GM21423 (cell line): Measurements from ENCODE around the gene IFT81.
"Not testable (repeated sequence)": the region's sequence is repeated elsewhere in the genome, so short reads cannot be mapped to it uniquely, and the experiment has no call there.

Experiments used
- ATAC-seq: cut with Tn5 transposase; IDR thresholded peaks from one replicate; pipeline ENCODE4 v1.9.1; 2021; ENCODE audit warnings: mild to moderate bottlenecking, moderate library complexity; ENCODE audit not compliant: unreplicated experiment

IFT81 gene

DNA sequence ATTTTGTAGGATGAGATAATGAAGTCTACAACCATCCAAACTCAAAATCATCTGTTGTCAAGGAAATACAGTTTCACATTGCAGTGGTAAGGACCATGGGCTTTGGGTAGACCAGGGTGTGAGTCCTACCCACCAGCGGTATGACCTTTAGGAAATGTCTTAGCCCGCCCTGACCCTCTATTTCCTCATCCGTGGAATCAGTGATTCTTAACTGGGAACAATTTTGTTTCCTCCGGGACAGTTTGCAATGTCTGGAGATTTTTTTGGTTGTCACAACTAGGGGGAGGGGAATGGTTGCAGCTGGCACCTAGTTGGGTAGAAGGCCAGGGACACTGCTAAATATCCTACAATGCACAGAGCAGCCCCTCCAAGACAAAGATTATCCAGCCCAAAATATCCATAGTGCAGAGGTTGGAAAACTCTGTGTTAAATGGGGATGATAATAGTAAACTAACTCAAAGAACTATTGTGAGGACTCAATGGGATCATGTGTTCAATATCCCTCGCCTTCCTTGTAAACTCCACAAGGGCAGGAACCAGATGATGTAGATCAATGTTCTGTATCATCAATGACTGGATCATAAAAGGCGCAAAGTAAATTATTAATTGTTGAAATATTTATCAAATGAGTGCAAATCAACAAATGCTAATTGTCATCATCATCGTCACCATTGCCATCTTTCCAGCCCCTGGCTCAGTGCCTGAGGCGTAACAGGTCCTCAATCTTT lies 15.7 kb upstream of the IFT81 start:
- ATAC-seq, result no peak

DNA sequence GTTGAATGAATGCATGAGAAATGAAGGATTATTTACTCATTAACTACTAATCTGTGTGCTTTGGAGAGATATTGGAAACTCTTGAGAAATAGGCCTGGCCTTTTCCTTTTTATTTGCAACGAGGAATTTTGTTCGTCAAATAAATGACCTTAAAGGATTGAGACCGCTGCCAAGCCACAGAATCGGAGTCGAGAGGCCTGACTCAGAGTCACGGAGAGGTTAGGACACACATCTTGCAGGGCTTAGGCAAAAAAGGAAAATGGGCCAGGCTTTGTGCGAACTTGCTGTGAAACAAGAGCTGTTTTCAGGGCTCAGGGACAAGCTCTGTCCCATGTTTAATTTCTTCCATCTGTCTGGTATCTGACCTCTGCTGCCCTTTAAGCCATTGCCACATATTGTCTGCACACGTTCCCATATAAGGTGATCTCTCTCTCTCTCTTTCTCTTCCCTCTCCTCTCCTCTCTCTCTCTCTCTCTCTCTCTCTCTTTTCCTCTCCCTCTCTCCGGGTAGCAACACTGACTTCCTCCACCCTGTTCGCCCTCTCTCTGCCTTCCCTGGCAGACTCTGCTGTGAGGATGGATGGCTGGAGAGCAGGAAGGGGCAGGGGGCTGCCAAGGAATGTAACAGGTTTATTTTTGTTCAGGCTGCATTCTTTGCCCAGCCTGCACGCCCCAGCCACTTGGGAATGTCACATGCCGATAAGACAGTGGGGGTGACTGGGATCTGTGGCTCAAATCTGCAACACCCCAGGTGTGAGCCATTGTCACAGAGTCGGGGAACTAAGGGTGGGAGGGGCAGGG lies 14.9 kb upstream of the IFT81 start:
- no peak for ATAC-seq

DNA sequence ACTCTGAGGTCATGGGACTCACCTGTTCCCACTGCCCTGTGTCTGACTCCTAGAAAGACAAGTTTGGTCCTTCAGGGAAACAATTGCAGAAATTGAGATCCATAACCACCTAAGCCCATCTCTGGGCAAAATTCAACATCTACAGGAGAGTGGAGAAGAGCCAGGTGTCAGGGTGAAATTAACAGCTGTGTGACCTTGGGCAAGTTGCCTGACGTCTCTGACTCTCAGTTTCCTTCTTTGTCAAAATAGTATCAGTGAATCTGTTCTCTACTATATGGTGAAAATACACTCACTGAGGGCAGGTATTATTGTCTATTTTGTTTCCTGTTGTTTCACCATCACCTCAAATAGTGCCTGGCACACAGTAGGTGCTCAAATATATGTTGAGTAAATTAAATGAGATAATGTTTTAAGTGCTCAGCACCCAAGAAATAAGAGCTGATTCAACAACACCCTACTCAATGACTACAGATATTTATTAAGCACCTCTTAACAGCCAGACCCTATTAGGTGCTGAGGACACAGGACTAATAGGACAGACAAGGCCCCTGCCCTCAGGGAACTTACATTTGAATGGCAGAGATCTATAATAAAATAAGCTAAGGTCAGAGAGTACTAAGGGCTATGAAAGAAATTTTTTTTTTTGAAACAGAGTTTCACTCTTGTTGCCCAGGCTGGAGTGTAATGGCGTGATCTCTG lies 14.2 kb upstream of the IFT81 start:
- no peak for ATAC-seq

DNA sequence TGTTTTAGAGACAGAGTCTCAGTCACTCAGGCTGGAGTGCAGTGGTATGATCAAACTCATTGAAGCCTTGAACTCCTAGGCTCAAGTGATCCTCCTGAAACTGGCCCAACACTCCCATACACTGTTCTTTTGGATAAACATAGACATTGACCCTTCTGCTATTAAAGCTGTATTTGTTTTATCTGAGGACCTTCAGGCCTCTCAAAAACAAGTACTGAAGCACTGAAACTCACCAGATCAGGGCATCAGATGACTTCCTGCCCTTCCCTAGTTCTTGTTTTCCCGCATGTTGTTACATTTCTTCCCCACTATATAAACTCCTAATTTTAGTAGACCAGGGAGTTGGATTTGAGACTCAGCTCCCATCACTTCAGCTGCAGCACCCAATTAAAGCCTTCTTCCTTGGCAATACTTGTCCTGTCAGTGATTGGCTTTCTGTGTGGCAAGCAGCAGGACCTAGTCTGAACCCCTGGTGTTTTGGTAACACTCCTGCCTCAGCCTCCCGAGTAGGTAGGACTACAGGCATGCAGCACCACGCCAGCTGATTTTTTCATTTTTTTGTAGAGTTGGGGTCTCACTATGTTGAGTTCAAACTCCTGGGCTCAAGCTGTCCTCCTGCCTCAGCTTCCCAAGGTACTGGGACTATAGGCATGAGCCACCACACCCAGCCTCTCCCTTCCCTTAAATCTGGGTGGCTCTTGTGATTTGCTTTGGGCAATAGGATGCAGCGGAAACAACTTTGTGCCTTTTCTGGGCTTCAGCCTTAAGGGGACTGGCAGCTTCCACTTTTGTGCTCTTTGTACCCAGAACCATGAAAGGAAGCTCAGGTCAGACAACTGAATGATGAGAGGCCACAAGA lies 12.5 kb upstream of the IFT81 start:
- no peak for ATAC-seq

DNA sequence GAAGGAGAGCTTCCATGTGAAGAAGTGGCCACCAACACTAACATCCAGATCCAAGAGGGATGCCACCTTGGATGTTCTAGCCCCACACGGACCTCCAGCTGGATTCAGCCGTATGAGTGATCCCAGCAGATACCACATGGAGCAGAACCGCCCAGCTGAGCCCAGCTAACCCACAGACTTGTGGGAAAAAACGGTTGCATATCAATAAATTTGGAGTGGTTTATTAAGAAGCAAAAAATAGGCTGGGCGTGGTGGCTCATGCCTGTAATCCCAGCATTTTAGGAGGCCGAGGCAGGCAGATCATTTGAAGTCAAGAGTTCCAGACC lies 11.9 kb upstream of the IFT81 start:
- no peak for ATAC-seq

DNA sequence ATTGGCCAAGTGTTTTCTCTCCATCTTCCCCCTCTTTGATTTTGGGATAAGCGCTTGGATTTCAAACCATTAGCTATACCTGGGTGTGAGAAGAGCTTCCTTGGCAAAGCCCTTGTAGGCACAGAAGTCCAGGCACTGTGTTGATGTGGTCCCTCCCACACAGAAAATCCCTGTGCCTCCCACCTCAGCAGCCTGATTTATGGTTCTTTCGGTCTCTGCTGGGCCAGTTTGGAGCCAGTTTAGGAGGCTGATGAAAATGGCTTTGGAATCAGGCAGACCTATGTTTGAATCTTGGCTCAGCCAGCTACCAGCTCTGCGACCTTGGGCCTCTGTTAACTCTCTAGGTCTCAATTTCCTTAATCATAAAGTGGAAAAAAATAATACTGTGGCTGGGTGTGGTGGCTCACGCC lies 9.6 kb upstream of the IFT81 start:
- no peak for ATAC-seq

DNA sequence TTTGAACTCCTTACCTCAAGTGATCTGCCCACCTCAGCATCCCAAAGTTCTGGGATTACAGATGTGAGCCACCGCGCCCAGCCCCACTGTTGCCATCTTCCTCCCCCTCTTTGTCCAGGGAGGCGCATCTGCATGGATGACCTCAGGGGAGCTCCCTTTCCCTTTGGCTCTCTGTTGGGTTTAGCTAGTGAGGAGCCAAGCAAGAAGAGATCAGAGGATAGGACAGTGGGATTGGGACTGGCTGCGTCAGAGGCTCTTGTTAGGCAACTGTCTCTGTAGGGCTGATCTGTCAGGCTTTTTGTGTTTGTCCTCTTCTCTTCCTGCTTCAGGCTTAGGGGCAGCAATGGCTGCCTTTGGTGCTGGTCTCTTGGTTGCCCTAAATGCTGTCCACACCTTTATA lies 8.5 kb upstream of the IFT81 start:
- ATAC-seq, result no peak

DNA sequence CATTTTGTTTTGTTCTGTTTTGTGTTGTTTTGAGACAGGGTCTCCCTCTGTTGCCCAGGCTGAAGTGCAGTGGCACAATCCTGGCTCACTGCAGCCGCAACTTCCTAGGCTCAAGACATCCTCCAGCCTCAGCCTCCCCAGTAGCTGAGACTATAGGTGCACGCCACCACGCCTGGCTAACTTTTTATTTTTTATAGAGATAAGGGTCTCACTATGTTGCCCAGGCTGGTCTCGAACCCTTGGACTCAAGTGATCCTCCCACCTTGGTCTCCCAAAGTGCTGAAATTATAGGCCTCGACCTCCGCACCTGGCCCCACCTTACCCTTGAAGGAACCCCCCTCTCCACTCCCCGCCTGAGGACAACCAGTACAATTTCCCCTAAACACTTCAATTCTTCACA lies 7.5 kb upstream of the IFT81 start:
- ATAC-seq, result no peak

DNA sequence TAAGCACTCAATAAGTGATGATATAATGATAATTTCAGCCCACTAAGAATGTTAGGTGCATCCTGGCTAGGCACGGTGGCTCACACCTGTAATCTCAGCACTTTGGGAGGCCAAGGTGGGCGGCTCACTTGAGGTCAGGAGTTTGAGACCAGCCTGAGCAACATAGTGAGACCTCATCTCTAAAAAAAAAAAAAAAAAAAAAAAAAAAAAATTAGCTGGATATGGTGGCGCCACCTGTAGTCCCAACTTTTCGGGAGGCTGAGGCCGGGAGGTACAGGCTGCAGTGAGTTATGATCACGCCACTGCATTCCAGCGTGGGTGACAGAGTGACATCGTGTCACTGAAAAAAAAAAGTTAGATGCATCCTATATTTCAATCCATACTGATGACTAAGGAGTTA lies 6.9 kb upstream of the IFT81 start:
- not testable (repeated sequence) for ATAC-seq

DNA sequence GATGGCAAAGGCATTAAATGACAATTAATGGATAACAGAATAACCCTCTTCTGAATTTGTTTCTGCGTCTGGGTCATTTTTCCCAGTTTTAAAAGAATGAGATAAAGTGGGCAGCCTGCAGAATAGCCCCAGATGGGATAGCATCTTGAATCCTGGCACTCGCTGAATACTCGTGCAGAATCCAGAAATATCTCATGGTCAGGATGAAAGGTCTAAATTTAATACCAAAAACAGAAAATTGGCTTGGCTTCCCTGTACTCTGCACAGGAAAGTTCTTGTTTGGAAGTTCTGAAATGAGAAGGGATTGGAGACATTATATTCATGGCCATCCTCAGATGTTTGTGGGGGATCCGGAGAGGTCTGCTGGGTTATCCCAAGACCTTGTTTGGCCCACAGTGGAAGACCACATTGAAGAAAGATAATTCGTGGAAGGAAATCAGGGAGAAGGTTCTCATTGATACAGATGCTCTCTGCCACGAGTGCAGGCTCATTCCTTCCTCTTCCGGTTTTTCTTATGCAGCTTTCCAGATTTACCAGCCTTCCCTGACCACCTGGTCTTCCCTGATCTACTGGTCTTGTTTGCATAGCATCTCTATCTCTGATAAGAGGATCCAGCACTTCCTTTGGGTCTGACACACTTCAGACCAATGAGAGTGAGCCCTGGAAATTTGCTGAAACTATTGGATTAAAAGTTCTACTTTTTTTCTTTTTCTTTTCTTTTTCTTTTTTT lies 6.0 kb upstream of the IFT81 start:
- ATAC-seq, result no peak

DNA sequence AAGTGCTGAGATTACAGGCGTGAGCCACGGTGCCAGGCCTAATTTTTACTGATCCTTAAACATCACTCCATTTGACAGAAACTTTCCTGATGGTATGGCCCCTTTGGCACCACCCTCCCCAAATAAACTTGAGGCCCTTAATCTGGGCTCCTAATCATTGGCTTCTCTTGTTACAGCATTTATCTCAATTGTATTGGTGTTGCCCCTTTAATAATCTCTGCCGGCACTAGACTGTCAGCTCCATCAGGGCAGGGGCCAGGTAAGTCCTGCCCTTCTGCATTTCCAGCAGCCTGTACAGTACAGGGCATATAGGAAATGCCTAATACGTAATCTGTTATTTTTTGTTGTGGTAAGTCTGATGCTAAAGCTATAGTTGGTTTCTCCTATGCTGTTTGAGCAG lies 1.2 kb upstream of the IFT81 start:
- ATAC-seq, result no peak

DNA sequence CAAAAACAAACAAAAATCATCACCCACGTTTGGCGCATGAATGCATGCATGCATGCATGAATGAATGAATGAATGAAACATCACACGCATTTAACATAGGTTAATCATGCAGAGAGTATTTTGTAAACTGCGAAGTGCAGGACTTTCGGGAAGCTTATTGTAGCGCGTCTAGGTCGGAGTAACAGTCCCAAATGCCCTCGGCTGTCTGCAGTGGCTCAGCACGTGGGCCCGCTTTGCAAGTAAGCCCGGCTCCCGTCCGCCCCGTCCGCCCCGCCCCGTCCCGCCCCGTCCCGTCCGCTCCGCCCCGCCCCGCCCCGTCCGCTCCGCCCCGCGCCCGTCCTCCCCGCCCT lies 263 bp upstream of the IFT81 start:
- no peak for ATAC-seq

DNA sequence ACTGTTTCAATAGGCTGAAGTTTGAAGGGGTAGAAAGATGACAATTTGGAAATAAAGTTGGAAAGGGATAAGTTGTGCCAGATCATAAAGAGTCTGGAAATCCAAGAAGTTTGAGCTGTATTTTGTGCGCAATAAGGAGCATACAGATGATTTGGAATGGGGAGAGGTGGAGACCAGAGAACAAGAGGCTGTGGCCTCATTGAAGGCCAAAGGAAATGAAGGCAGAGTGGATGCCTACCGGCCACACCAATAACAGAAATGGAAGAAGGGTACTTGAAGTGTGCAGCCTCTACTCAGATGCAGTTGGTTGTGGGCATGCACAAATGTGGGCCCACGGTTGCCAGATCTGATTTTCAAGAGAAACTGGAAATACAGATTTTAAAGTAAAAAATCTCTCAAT lies 2.4 kb downstream of the IFT81 start:
- ATAC-seq, result no peak

DNA sequence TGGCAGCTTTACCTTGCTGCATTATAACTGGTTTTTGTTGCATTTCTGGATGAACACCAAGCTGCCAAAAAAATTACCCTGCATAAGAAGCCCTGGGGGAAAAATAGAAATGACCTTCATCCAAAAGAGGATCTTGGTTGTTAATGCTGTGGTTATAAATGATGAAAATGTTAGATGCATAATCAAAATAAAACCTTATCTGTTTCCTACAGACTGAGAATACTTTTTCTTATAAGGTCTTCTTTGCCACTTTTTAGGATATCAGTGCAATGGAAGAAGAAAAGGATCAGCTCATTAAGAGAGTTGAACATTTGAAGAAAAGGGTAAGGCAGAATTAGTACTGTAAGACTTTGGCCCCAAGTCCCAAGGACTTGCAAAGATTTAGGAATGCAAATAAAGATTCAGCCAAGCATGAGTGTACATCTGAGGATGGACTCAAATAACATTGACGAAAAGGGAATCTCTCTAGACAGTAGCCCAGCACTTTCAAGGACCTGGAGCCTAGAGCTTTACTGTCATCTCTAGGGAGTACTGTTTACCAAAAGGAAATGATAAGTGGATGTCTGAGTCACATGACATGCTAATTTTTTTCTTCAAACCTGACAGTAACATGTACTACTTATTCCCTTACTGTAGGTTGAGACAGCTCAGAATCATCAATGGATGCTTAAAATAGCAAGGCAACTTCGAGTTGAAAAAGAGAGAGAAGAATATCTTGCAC lies 10.7 kb downstream of the IFT81 start:
- ATAC-seq, result no peak

DNA sequence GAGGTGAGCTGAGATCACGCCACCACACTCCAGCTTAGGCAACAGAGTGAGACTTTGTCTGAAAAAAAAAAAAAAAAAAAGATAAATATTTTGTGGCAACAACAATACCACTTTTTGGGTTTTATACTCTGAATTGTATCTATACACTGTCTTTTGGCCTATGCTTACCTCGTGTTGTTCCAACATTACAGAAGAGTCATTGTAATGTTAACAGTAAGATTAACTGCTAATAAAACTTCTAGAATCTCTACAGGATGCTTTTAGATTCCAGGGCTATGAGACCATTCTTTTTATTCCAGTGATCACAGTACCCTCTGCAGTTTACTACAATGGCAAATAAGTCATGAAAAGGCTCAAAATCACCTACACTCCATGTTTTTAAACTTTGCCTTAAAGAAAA lies 11.6 kb downstream of the IFT81 start:
- ATAC-seq, result no peak

DNA sequence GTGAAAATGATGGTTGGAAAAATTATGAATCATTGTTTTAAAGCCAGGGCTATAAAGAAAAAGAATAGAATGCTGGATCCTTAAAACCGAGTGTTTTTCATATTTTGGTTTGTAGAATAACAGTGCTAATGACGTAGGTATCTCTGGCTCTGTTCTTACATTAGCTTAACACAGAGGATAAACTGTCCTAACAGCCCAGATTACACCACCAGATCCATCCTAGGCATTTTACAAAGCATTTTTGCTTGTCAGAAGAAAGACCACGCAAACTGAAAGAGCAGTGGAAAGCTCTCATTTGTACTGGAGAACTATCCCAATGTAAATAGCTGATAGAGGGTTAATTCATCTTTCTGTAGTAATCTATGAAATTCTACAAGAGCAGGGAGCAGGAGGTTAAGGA lies 13.6 kb downstream of the IFT81 start:
- ATAC-seq, result no peak

DNA sequence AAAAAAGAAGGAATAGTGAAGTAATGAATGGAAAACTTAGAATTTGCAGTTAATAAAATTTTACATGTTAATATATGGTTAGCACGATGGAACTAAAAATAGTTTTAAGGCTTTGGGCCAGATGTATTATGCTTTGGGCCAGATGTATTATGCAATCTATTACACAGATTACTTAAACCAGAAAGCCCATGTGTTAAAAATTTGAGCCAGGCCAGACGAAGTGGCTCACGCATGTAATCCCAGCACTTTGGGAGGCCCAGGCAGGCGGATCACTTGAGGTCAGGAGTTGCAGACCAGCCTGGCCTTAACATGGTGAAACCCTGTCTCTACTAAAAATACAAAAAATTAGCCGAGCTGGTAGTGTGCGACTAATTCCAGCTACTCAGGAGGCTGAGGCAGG lies 17.2 kb downstream of the IFT81 start:
- ATAC-seq, result no peak

DNA sequence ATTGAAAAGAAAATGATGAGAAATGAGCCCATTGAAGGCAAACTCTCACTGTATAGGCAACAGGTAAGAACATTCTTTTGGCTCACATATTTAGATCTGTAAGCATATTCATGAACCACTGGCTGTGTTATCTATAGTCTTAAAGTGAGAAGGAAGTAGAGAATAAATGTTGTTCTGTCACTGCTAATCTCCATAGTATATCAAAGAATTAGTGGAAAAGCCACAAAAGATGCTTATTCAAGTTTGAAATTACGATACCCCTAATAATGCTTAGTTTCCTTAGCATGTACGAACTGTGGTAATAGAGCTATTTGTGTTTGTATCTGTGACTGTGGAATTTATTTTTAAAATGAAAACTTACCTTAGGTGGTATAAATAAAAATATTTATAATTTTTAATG lies 22.8 kb downstream of the IFT81 start:
- no peak for ATAC-seq

DNA sequence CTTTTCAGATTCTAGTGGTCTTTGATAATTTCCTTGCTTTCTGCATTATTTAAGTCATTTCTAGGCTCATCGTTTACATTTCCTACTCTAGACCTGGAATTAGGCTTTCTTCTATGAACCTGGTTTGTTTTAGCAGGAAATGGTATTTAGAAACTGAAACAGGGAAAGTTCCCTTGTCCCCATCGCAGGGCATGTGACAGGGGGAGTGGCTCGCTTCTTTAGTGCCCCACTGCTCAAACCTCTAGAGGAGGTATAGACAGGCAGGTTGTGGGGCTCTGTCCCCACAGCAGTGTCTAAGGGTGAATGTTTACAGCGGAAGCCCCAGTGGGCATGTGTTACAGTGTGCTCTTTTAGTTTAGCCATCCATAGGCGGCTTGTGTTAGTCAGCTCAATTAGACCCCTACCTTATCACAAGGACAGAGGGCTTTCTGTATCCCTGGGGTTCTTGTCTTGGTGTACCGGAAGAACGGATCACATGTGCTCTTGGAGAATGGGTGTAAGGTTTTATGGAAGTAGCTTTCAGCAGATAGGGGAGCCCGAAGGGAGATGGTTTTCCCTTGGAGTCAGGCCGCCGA lies 25.0 kb downstream of the IFT81 start:
- ATAC-seq, result no peak

DNA sequence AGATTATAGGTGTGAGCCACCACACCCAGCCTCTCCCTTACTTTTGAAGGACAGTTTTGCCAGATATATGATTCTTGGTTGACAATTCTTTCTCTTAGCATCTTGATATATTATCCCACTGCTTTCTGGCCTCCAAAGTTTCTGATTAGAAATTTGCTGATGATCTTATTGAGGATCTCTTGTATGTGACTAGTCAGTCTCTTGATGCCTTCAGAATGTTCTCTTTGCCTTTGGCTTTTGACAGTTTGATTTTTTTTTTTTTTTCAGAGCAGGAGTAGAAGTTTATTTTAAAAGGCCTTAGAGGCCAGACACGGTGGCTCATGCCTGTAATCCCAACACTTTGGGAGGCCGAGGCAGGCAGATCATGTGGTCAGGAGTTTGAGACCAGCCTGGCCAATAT lies 32.6 kb downstream of the IFT81 start:
- no peak for ATAC-seq
